Mesothelial cell of epicardium (in vitro differentiated cells): ENCODE results near the gene FBXO31. TPM values are rescaled to one million over a fixed set of nuclear protein-coding genes. Genes with fewer than 3 reads are reported as not detected.

Source experiments
- DNase-seq, 2 experiments: peaks; one replicate each; pipeline ENCODE4 v3.0.0; 2021; ENCODE audit warnings: low spot score in 2 of 2; ENCODE audit not compliant: unreplicated experiment in 2 of 2
- H3K27ac Mint-ChIP-seq: 2 replicates; pipeline ENCODE4 v1.8.0; 2021; ENCODE audit warnings: mixed read lengths
- H3K27me3 Mint-ChIP-seq: 2 replicates; pipeline ENCODE4 v1.8.0; 2021; ENCODE audit warnings: low read depth, mixed read lengths
- H3K36me3 Mint-ChIP-seq: 2 replicates; pipeline ENCODE4 v1.8.0; 2021; ENCODE audit warnings: mixed read lengths
- H3K4me1 Mint-ChIP-seq: 2 replicates; pipeline ENCODE4 v1.8.0; 2021; ENCODE audit warnings: mixed read lengths
- H3K4me3 Mint-ChIP-seq: 2 replicates; pipeline ENCODE4 v1.8.0; 2021; ENCODE audit warnings: mild to moderate bottlenecking, moderate library complexity, mixed read lengths
- H3K9me3 Mint-ChIP-seq: 2 replicates; pipeline ENCODE4 v1.8.0; 2021; ENCODE audit warnings: mixed read lengths
- total RNA-seq: library from RNA; stranded (reverse); gene quantifications from 3 replicates; pipeline ENCODE4 v1.2.1, GENCODE V29; 2021
- TF ChIP-seq, protein P1 (sequence below): fragments of 200-600 bp; sonication (generic); IDR thresholded peaks from one replicate; pipeline ENCODE4 v1.5.0; 2021; ENCODE audit warnings: antibody characterized with exemption; ENCODE audit not compliant: unreplicated experiment

The FBXO31 gene
- total RNA-seq, 1 donor from 2014 or later: 38.1 TPM

GRCh38 chr16:87375426-87376135, 8.0 kb downstream of the FBXO31 start:
- no peak overlapping the region for H3K27ac Mint-ChIP-seq
- peaks cover 7% of the 10 kb centered on the region for H3K4me1 Mint-ChIP-seq
- no peaks in the 10 kb centered on the region for H3K9me3 Mint-ChIP-seq
- H3K4me3 Mint-ChIP-seq: no peak overlapping the region
- peaks cover 6% of the 10 kb centered on the region for H3K36me3 Mint-ChIP-seq
- TF ChIP-seq, protein P1, sequence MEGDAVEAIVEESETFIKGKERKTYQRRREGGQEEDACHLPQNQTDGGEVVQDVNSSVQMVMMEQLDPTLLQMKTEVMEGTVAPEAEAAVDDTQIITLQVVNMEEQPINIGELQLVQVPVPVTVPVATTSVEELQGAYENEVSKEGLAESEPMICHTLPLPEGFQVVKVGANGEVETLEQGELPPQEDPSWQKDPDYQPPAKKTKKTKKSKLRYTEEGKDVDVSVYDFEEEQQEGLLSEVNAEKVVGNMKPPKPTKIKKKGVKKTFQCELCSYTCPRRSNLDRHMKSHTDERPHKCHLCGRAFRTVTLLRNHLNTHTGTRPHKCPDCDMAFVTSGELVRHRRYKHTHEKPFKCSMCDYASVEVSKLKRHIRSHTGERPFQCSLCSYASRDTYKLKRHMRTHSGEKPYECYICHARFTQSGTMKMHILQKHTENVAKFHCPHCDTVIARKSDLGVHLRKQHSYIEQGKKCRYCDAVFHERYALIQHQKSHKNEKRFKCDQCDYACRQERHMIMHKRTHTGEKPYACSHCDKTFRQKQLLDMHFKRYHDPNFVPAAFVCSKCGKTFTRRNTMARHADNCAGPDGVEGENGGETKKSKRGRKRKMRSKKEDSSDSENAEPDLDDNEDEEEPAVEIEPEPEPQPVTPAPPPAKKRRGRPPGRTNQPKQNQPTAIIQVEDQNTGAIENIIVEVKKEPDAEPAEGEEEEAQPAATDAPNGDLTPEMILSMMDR: no peak
- no peak for DNase-seq
- H3K27me3 Mint-ChIP-seq: no peaks in the 10 kb centered on the region

GRCh38 chr16:87374313-87374712, 9.3 kb downstream of the FBXO31 start:
- TF ChIP-seq, protein P1: no peak
- Mint-ChIP-seq H3K36me3 (peaks cover 6% of the 10 kb centered on the region), H3K4me1 (peaks cover 6% of the 10 kb centered on the region), H3K27me3 (no peaks in the 10 kb centered on the region), H3K9me3 (no peaks in the 10 kb centered on the region), H3K4me3 (no peak overlapping the region), H3K27ac (no peak overlapping the region)
- no peak for DNase-seq

DNA sequence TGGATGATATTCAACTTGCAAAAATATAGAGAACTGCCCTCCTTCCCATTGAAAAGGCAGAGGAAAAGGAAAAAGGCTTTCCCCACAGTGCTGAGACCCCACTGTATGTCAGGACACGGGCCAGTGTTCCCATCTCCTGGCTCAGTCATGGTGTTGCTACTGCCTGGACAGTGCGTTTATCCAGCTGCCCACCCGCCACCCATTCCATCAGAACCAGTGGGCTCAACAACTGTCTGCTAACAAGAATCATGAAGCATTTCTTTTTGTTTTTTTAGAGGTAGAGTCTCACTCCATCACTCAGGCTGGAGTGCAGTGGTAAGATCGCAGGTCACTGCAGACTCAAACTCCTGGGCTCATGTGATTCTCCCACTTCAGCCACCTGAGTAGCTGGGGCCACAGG, 11.3 kb downstream of the FBXO31 start:
- H3K4me1 Mint-ChIP-seq: peaks cover 6% of the 10 kb centered on the region
- no peak for DNase-seq
- no peak overlapping the region for H3K27ac Mint-ChIP-seq
- H3K4me3 Mint-ChIP-seq: no peak overlapping the region
- TF ChIP-seq, protein P1: no peak
- no peaks in the 10 kb centered on the region for H3K27me3 Mint-ChIP-seq
- H3K36me3 Mint-ChIP-seq: peaks cover 3% of the 10 kb centered on the region
- H3K9me3 Mint-ChIP-seq: no peaks in the 10 kb centered on the region

DNA sequence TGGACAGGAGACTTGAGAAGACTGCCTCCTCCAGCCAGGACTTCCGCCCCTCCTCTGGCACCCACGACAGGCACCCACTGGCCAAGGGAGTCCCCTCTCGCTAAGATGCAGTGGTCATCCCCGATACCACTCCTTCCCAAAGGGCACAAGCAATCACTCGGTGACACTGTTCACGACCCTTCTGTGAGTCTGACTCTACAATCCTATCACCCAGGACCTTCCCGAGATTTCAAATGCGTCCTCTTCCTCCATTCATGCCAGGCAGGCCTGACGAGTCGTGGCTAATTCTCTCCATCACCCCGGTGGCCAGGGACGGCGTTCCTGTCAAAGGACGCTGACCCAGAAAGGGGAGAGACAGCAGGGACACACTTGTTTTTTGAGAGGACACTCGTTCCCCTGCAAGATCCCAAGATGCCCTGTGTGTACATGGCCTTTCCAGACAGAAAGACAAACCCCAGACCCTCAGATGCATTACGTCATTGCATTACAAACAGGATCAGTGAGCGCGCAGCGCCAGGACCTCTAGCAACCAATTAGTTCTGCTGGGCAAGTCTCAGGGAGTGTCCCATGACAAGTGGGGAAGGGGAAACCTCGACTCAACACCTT, 12.2 kb downstream of the FBXO31 start:
- Mint-ChIP-seq H3K36me3 (peaks cover 6% of the 10 kb centered on the region), H3K4me3 (no peak overlapping the region), H3K27me3 (no peaks in the 10 kb centered on the region), H3K27ac (peak overlapping the region; percentile 55), H3K4me1 (peaks cover 6% of the 10 kb centered on the region), H3K9me3 (no peaks in the 10 kb centered on the region)
- TF ChIP-seq, protein P1: no peak
- DNase-seq: no peak

DNA sequence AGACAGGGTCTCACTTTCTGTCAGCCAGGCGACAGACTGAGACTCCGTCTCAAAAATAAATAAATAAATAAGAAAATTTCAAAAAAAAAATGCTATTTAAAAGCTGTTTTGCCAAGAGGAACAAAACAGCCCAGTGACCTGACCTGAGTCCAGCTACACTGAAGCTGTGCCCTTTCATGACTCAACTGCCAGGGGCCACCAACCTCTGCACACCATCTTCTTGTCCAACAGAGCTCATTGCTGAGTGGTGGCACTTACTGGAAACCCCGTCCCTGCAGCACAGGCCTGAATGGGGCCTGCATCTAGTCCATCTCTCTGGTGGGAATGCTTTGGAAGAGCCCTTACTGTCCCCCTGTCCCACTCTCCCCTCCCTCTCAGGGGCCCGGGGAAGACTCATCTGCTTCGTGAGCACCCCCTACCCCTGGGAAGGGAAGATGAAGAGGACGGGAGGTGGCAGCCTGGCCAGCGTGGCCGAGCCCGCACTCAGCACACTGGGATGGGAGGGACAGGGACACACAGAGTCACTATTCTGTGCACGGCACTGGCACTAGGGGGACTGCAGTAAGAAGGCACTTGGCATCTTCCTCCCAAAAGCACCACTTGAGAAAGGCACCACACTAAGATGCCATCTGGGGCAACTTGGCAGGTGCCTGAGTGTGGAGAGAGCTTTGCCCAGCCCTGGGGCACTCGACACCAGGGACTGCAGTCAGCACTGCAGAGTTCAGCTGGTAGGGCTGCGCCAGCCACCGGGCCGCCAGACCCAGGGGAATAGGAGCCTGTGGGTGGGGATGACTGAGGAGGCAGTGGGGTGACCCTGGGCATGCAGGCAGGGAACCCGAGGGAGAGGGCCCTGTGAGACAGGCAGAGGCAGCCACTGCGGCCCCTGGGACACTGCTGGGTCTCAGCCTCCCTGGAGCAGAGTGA, 13.5 kb downstream of the FBXO31 start:
- DNase-seq: no peak
- peaks cover 6% of the 10 kb centered on the region for H3K4me1 Mint-ChIP-seq
- TF ChIP-seq, protein P1: no peak
- H3K4me3 Mint-ChIP-seq: no peak overlapping the region
- peaks cover 8% of the 10 kb centered on the region for H3K36me3 Mint-ChIP-seq
- no peaks in the 10 kb centered on the region for H3K9me3 Mint-ChIP-seq
- no peak overlapping the region for H3K27ac Mint-ChIP-seq
- no peaks in the 10 kb centered on the region for H3K27me3 Mint-ChIP-seq
